Thymus (tissue), 11 donors: ENCODE measurements around the gene ORC1. TPM values are rescaled to one million over a fixed set of nuclear protein-coding genes. Genes with fewer than 3 reads are reported as not detected.
"Not testable (repeated sequence)": the region's sequence is repeated elsewhere in the genome, so short reads cannot be mapped to it uniquely, and the experiment has no call there.

ENCODE experiments used
- DNase-seq, 9 donors: peaks; one replicate each; pipeline ENCODE4 v3.0.0-alpha.2; 2013; ENCODE audit warnings: low spot score in 9 of 9, low read depth in 6 of 9, missing footprints in 1 of 9
- H3K27ac ChIP-seq, 2 donors: one replicate each; pipeline ENCODE4 v1.5.1; 2013; ENCODE audit warnings: control low read depth in 1 of 2, low read depth in 1 of 2, low read length in 1 of 2, mild to moderate bottlenecking in 1 of 2, moderate library complexity in 1 of 2
- H3K27me3 ChIP-seq, 2 donors: one replicate each; pipeline ENCODE4 v1.5.1; 2013; ENCODE audit warnings: low read length in 1 of 2; ENCODE audit not compliant: control insufficient read depth in 2 of 2, insufficient read depth in 1 of 2
- H3K36me3 ChIP-seq, 2 donors: one replicate each; pipeline ENCODE4 v1.5.1; 2013; ENCODE audit warnings: low read length in 1 of 2, mild to moderate bottlenecking in 1 of 2, moderate library complexity in 1 of 2; ENCODE audit not compliant: control insufficient read depth in 2 of 2, insufficient read depth in 2 of 2
- H3K4me1 ChIP-seq, 2 donors: one replicate each; pipeline ENCODE4 v1.5.1; 2013; ENCODE audit warnings: low read length in 2 of 2; ENCODE audit not compliant: control insufficient read depth in 2 of 2, insufficient read depth in 2 of 2
- H3K4me3 ChIP-seq, 2 donors: one replicate each; pipeline ENCODE4 v1.5.1; 2013; ENCODE audit warnings: low read length in 2 of 2, control low read depth in 1 of 2, mild to moderate bottlenecking in 1 of 2
- H3K9me3 ChIP-seq, 2 donors: one replicate each; pipeline ENCODE4 v1.5.1; 2013; ENCODE audit warnings: low read length in 1 of 2, mild to moderate bottlenecking in 1 of 2; ENCODE audit not compliant: control insufficient read depth in 2 of 2, insufficient read depth in 1 of 2
- WGBS: extraction: QIAGEN DNeasy Blood & Tissue Kit; methylation state at CpG from one replicate; pipeline ENCODE4 v1.1.7; 2013; 5-methylcytosine and 5-hydroxymethylcytosine counted together
- polyA plus RNA-seq: library from polyadenylated mRNA; stranded (reverse); fragments of 200-250 nt; gene quantifications from one replicate; pipeline ENCODE4 v1.2.3, GENCODE V29; 2013
- total RNA-seq: library from RNA; stranded (reverse); fragments of 120-200 nt; gene quantifications from one replicate; pipeline ENCODE4 v1.2.4, GENCODE V29; 2013
- donor health status: healthy.

Gene ORC1
- total and polyA plus RNA-seq, 2 donors, result 0.96 to 15.0 TPM

GRCh38 chr1:52404975-52405338 lies 734 bp upstream of the ORC1 start:
- Histone ChIP-seq H3K4me1 (peaks cover 9 to 17% of the 10 kb centered on the region in 2 donors), H3K36me3 (peaks cover 20 to 53% of the 10 kb centered on the region in 2 donors), H3K27me3 (no peaks in the 10 kb centered on the region), H3K9me3 (no peaks in the 10 kb centered on the region), H3K4me3 (peak overlapping the region; percentile 75 to 81), H3K27ac (peak overlapping the region; percentile 96)
- DNase-seq, result no peak
- WGBS, result 3% methylated on average over 8 of the region's 8 CpGs

- Histone ChIP-seq H3K4me3 (peak overlapping the region; percentile 75 to 81), H3K4me1 (peaks cover 9 to 17% of the 10 kb centered on the region in 2 donors), H3K27me3 (no peaks in the 10 kb centered on the region), H3K36me3 (peaks cover 9 to 48% of the 10 kb centered on the region in 2 donors), H3K9me3 (no peaks in the 10 kb centered on the region), H3K27ac (peak overlapping the region in 1 of 2 donors; percentile 96)
- WGBS, result under 1% methylated on average over 16 of the region's 16 CpGs
- DNase-seq, result peak in 5 of 9 donors; percentile 16 to 66 (median 37)
These were observed 582 bp downstream of the ORC1 start for GRCh38 chr1:52403566-52404115.

- no peak overlapping the region for H3K27ac ChIP-seq
- no peaks in the 10 kb centered on the region for H3K9me3 ChIP-seq
- no peak for DNase-seq
- no peaks in the 10 kb centered on the region for H3K27me3 ChIP-seq
- 92% methylated on average over 3 of the region's 3 CpGs for WGBS
- peak overlapping the region in 1 of 2 donors; percentile 75 for H3K4me3 ChIP-seq
- H3K4me1 ChIP-seq, result peaks cover 9 to 17% of the 10 kb centered on the region in 2 donors
- H3K36me3 ChIP-seq, result peaks cover 4 to 40% of the 10 kb centered on the region in 2 donors
These were observed 1.4 kb downstream of the ORC1 start for GRCh38 chr1:52402860-52403240.

DNA sequence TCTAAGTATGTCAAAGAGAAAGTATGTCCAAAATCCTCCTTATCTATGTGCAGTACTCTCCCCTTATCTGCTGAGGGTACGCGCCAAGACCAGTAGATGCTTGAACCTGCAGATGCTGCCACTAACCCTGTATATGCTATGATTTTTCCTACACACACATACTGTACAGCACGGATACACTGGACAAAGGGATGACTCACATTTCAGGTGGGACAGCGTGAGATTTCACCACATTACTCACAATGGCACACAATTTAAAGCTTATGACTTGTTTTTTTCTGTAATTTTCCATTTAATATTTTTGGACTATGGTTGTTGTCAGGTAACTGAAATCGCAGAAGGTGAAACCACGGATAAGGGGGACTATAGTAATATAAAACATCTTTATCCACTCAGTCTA lies 4.1 kb downstream of the ORC1 start:
- WGBS, result 92% methylated on average over 6 of the region's 6 CpGs
- H3K36me3 ChIP-seq, result peaks cover 9 to 48% of the 10 kb centered on the region in 2 donors
- H3K4me1 ChIP-seq, result peaks cover 6 to 14% of the 10 kb centered on the region in 2 donors

DNA sequence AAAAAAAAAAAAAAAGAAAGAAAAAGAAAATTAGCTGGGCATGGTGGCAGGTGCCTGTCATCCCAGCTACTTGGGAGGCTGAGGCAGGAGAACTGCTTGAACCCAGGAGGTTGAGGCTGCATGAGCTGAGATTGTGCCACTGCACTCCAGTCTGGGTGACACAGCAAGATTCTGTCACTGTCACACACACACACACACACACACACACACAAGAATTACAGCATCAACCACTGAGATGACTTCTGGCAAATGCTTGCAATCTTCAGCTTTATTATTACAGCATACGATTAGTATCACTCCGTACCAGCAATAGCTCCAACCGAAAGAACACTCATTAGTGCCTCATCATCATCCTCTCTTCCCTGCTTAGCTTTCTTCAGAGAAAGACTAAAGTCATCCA lies 4.6 kb downstream of the ORC1 start:
- no peak for DNase-seq
- peaks cover 9 to 52% of the 10 kb centered on the region in 2 donors for H3K36me3 ChIP-seq
- no peaks in the 10 kb centered on the region for H3K9me3 ChIP-seq
- no peak overlapping the region for H3K27ac ChIP-seq
- no peaks in the 10 kb centered on the region for H3K27me3 ChIP-seq
- peaks cover 6 to 14% of the 10 kb centered on the region in 2 donors for H3K4me1 ChIP-seq
- WGBS, result 97% methylated on average over 3 of the region's 3 CpGs
- no peak overlapping the region for H3K4me3 ChIP-seq

More for the DNA sequence above, 4.1 kb downstream of the ORC1 start:
- H3K9me3 ChIP-seq, result no peaks in the 10 kb centered on the region
- DNase-seq, result no peak
- no peak overlapping the region for H3K27ac ChIP-seq
- H3K4me3 ChIP-seq, result no peak overlapping the region
- no peaks in the 10 kb centered on the region for H3K27me3 ChIP-seq

DNA sequence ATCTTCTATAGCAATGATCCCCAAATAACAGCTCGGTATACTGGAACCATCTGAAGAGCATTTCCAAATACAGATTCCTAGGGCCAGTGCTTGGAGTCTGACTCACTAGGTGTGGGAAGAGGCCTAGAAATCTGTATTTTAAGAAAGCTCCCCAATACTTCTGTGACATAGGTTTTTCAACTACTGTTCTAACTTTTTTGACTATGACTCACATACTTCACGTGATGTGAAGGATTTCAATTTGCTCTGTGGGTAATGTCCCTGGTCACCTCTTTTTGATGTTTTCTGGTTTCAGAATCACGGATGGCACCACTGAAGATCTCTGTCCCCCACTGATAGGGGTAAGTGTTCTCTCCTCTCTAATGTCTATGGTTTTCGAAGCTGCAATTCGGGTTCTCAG lies 11.0 kb downstream of the ORC1 start:
- no peaks in the 10 kb centered on the region for H3K27me3 ChIP-seq
- H3K4me1 ChIP-seq, result no peaks in the 10 kb centered on the region
- no peak overlapping the region for H3K27ac ChIP-seq
- WGBS, result 98% methylated on average over 5 of the region's 5 CpGs
- no peaks in the 10 kb centered on the region for H3K9me3 ChIP-seq
- no peak for DNase-seq
- H3K4me3 ChIP-seq, result no peak overlapping the region
- peaks cover 19 to 61% of the 10 kb centered on the region in 2 donors for H3K36me3 ChIP-seq

GRCh38 chr1:52386458-52386857 lies 17.8 kb downstream of the ORC1 start:
- H3K9me3 ChIP-seq, result no peaks in the 10 kb centered on the region
- H3K27me3 ChIP-seq, result no peaks in the 10 kb centered on the region
- H3K4me1 ChIP-seq, result no peaks in the 10 kb centered on the region
- no peak overlapping the region for H3K27ac ChIP-seq
- no peak for DNase-seq
- peaks cover 45 to 76% of the 10 kb centered on the region in 2 donors for H3K36me3 ChIP-seq
- no peak overlapping the region for H3K4me3 ChIP-seq
- WGBS, result 94% methylated on average over 5 of the region's 5 CpGs

- DNase-seq, result no peak
- WGBS, result over 99% methylated on average over 3 of the region's 3 CpGs
- Histone ChIP-seq H3K4me3 (no peak overlapping the region), H3K36me3 (peaks cover 52 to 85% of the 10 kb centered on the region in 2 donors), H3K4me1 (no peaks in the 10 kb centered on the region), H3K27me3 (no peaks in the 10 kb centered on the region), H3K9me3 (no peaks in the 10 kb centered on the region), H3K27ac (no peak overlapping the region)
These were observed 18.8 kb downstream of the ORC1 start for GRCh38 chr1:52385376-52385775.

- not testable (repeated sequence) for H3K4me3 ChIP-seq, DNase-seq, H3K27me3 ChIP-seq, H3K9me3 ChIP-seq, H3K27ac ChIP-seq
- peaks cover 5 to 17% of the 10 kb centered on the region in 2 donors for H3K4me1 ChIP-seq
- H3K36me3 ChIP-seq, result peaks cover 8 to 26% of the 10 kb centered on the region in 2 donors
- 100% methylated on average over 1 of the region's 1 CpG for WGBS
These were observed 34.4 kb downstream of the ORC1 start for GRCh38 chr1:52369851-52370250.
